SK-N-SH (cell line): ENCODE results near the gene HPDL. TPM values are rescaled to one million over a fixed set of nuclear protein-coding genes. Genes with fewer than 3 reads are reported as not detected.

Experiments
- CTCF ChIA-PET: fragments of 300-600, 350-600 bp; formaldehyde crosslinking; extraction: SDS; loops from one replicate; lab custom pipeline; 2021; lab: Yijun Ruan, JAX
- POLR2A ChIA-PET: fragments of 350-600 bp; sonication (Branson Sonifier 250); formaldehyde crosslinking; extraction: SDS; loops from one replicate; lab custom pipeline; 2020; ENCODE audit warnings: antibody characterized with exemption, inconsistent platforms; lab: Yijun Ruan, JAX
- DNase-seq: peaks from one replicate; pipeline ENCODE4 v3.0.0; 2012
- H2AFZ ChIP-seq: fragments of 200-600 bp; sonication (generic); 2 replicates; pipeline ENCODE4 v1.8.1; 2016; ENCODE audit warnings: antibody characterized with exemption, mild to moderate bottlenecking, low read depth
- H3F3A ChIP-seq: fragments of 200-600 bp; sonication (generic); replicated peaks from 2 replicates; pipeline ENCODE3; 2016; ENCODE audit warnings: antibody characterized with exemption, mild to moderate bottlenecking; ENCODE audit not compliant: insufficient read depth
- H3K27ac ChIP-seq, 2 experiments: fragments of 200-500 bp in 1 of 2; fragments of 200-600 bp in 1 of 2; sonication (Bioruptor generic) in 1 of 2; sonication (generic), shearing (Covaris generic) in 1 of 2; 2 replicates each; pipeline versions ENCODE4 v1.5.1 to v1.6.1; 2014 to 2016; ENCODE audit warnings: low read depth in 2 of 2, inconsistent platforms in 1 of 2, low read length in 1 of 2, mild to moderate bottlenecking in 1 of 2, mixed read lengths in 1 of 2
- H3K27me3 ChIP-seq: fragments of 200-600 bp; sonication (generic), shearing (Covaris generic); 2 replicates; pipeline ENCODE4 v1.6.1; 2016; ENCODE audit warnings: mixed run types; ENCODE audit not compliant: insufficient read depth
- H3K36me3 ChIP-seq, 2 experiments: fragments of 200-500 bp in 1 of 2; fragments of 200-600 bp in 1 of 2; sonication (Bioruptor generic) in 1 of 2; sonication (generic) in 1 of 2; replicated peaks in 1 of 2; 2 replicates each; pipeline versions ENCODE3 to v1.5.1; 2014 to 2016; ENCODE audit warnings: low read length in 1 of 2, mild to moderate bottlenecking in 1 of 2; ENCODE audit not compliant: insufficient read depth in 2 of 2, control insufficient read depth in 1 of 2
- H3K4me1 ChIP-seq, 2 experiments: fragments of 200-500 bp in 1 of 2; fragments of 200-600 bp in 1 of 2; sonication (Bioruptor generic) in 1 of 2; sonication (generic), shearing (Covaris generic) in 1 of 2; 2 replicates each; pipeline versions ENCODE4 v1.5.1 to v1.6.1; 2014 to 2016; ENCODE audit warnings: low read depth in 1 of 2, low read length in 1 of 2, mixed run types in 1 of 2; ENCODE audit not compliant: insufficient read depth in 2 of 2, control insufficient read depth in 1 of 2
- H3K4me2 ChIP-seq: fragments of 200-600 bp; sonication (generic), shearing (Covaris generic); 2 replicates; pipeline ENCODE4 v1.6.1; 2017; ENCODE audit warnings: mixed run types
- H3K4me3 ChIP-seq, 2 experiments: fragments of 200-500 bp in 1 of 2; fragments of 200-600 bp in 1 of 2; sonication (Bioruptor generic) in 1 of 2; sonication (generic), shearing (Covaris generic) in 1 of 2; 2 replicates each; pipeline versions ENCODE4 v1.5.1 to v1.8.1; 2014 to 2016; ENCODE audit warnings: low read depth in 2 of 2, inconsistent platforms in 1 of 2, low read length in 1 of 2, mild to moderate bottlenecking in 1 of 2, mixed read lengths in 1 of 2, moderate library complexity in 1 of 2
- H3K79me2 ChIP-seq: fragments of 200-600 bp; sonication (generic); 2 replicates; pipeline ENCODE4 v1.8.1; 2017; ENCODE audit warnings: mild to moderate bottlenecking; ENCODE audit not compliant: insufficient read depth
- H3K9ac ChIP-seq: fragments of 200-600 bp; sonication (generic); 2 replicates; pipeline ENCODE4 v1.6.1; 2017; ENCODE audit warnings: mixed run types
- H3K9me2 ChIP-seq: fragments of 200-600 bp; sonication (generic); 2 replicates; pipeline ENCODE4 v1.6.1; 2017; ENCODE audit warnings: mixed run types
- H3K9me3 ChIP-seq: fragments of 200-600 bp; sonication (generic); 2 replicates; pipeline ENCODE4 v1.6.1; 2017; ENCODE audit warnings: mixed run types, mild to moderate bottlenecking, moderate library complexity
- H4K20me1 ChIP-seq: fragments of 200-600 bp; sonication (generic); 2 replicates; pipeline ENCODE4 v1.6.1; 2017; ENCODE audit warnings: mild to moderate bottlenecking, mixed run types; ENCODE audit not compliant: insufficient read depth
- FOXM1 ChIP-seq: IDR thresholded peaks from 2 replicates; pipeline ENCODE4 v1.4.0; 2012; ENCODE audit warnings: low read depth, mild to moderate bottlenecking
- GATA2 ChIP-seq: sonication (generic); formaldehyde crosslinking; IDR thresholded peaks from 2 replicates; pipeline ENCODE4 v1.5.0; 2020; ENCODE audit warnings: mild to moderate bottlenecking, missing genetic modification reagents
- NRF1 ChIP-seq: IDR thresholded peaks from 2 replicates; pipeline ENCODE4 v1.6.1; 2012; ENCODE audit warnings: low read depth, mild to moderate bottlenecking, low read length
- PBX3 ChIP-seq: IDR thresholded peaks from 2 replicates; pipeline ENCODE4; 2012
- POLR2AphosphoS5 ChIP-seq: IDR thresholded peaks from 2 replicates; pipeline ENCODE4 v1.6.1; 2012; ENCODE audit warnings: low read depth, low read length
- RAD21 ChIP-seq: IDR thresholded peaks from 2 replicates; pipeline ENCODE4 v1.6.1; 2012; ENCODE audit warnings: mild to moderate bottlenecking, low read length
- RFX5 ChIP-seq: IDR thresholded peaks from 2 replicates; pipeline ENCODE4 v1.6.1; 2012; ENCODE audit warnings: mild to moderate bottlenecking, improper control_type of control experiment, low read length
- RXRA ChIP-seq: IDR thresholded peaks from 2 replicates; pipeline ENCODE4 v1.4.0; 2012; ENCODE audit warnings: low read depth, mild to moderate bottlenecking, borderline replicate concordance
- SIN3A ChIP-seq: IDR thresholded peaks from 2 replicates; pipeline ENCODE4 v1.6.1; 2012; ENCODE audit warnings: low read depth, mild to moderate bottlenecking, low read length, moderate library complexity, borderline replicate concordance
- TAF1 ChIP-seq: IDR thresholded peaks from 2 replicates; pipeline ENCODE4 v1.6.1; 2012; ENCODE audit warnings: low read depth, mild to moderate bottlenecking, low read length, moderate library complexity, borderline replicate concordance
- YY1 ChIP-seq: IDR thresholded peaks from 2 replicates; pipeline ENCODE4 v1.4.0; 2012; ENCODE audit warnings: low read depth, mild to moderate bottlenecking
- WGBS: methylation state at CpG from one replicate; pipeline ENCODE4 v1.1.6; 2017; ENCODE audit warnings: low lambda C conversion rate; 5-methylcytosine and 5-hydroxymethylcytosine counted together
- polyA plus RNA-seq, 3 experiments: library from polyadenylated mRNA; depleted of rRNA; stranded (reverse); fragments of >200 nt; gene quantifications; 2 replicates each; pipeline ENCODE4 v1.2.3, GENCODE V29; 2012
- TF ChIP-seq, protein P1 (sequence below): IDR thresholded peaks from 2 replicates; pipeline ENCODE4 v1.4.0; 2012; ENCODE audit warnings: low read depth, borderline replicate concordance
- TF ChIP-seq, protein P2 (sequence below): IDR thresholded peaks from 2 replicates; pipeline ENCODE4 v1.4.0; 2012; ENCODE audit warnings: low read depth, borderline replicate concordance

The HPDL gene
- polyA plus RNA-seq, 1 of the 3 experiments (the other 2 are of a cell fraction): 0.25 TPM

DNA sequence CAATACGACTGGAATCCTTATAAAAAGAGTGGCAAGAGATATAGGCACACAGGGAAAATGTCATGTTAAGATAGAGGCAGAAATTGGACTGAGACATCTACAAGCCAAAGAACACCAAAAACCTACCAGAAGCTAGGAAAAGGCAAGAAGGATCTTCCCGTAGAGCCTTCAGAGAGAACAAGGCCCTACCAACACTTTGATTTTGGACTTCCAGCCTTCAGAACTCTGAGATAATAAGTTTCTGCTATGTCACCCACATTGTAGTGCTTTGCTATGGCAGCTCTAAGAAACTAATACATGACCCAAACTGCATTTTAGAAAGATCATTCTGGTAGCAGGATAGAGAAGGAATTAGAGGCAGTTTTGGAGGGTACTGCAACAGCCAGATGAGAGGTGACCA is 37.6 kb downstream of the HPDL start:
- H3K4me1 ChIP-seq: no peaks in the 10 kb centered on the region
- no peaks in the 10 kb centered on the region for H3K9me2 ChIP-seq
- no peaks in the 10 kb centered on the region for H3K79me2 ChIP-seq
- H3K4me3 ChIP-seq: no peak overlapping the region
- H3K27me3 ChIP-seq: no peaks in the 10 kb centered on the region
- TF ChIP-seq NRF1 (no peak), GATA2 (no peak), YY1 (no peak), SIN3A (no peak), RAD21 (no peak), FOXM1 (no peak), RXRA (no peak), PBX3 (no peak), POLR2AphosphoS5 (no peak)
- TF ChIP-seq, protein P1, sequence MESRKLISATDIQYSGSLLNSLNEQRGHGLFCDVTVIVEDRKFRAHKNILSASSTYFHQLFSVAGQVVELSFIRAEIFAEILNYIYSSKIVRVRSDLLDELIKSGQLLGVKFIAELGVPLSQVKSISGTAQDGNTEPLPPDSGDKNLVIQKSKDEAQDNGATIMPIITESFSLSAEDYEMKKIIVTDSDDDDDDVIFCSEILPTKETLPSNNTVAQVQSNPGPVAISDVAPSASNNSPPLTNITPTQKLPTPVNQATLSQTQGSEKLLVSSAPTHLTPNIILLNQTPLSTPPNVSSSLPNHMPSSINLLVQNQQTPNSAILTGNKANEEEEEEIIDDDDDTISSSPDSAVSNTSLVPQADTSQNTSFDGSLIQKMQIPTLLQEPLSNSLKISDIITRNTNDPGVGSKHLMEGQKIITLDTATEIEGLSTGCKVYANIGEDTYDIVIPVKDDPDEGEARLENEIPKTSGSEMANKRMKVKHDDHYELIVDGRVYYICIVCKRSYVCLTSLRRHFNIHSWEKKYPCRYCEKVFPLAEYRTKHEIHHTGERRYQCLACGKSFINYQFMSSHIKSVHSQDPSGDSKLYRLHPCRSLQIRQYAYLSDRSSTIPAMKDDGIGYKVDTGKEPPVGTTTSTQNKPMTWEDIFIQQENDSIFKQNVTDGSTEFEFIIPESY: no peak
- TF ChIP-seq, protein P2, sequence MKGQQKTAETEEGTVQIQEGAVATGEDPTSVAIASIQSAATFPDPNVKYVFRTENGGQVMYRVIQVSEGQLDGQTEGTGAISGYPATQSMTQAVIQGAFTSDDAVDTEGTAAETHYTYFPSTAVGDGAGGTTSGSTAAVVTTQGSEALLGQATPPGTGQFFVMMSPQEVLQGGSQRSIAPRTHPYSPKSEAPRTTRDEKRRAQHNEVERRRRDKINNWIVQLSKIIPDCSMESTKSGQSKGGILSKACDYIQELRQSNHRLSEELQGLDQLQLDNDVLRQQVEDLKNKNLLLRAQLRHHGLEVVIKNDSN: no peak
- H3K4me2 ChIP-seq: no peak overlapping the region
- no peak overlapping the region for H3K27ac ChIP-seq
- H4K20me1 ChIP-seq: no peaks in the 10 kb centered on the region
- H3F3A ChIP-seq: no peaks in the 10 kb centered on the region
- no peaks in the 10 kb centered on the region for H3K9me3 ChIP-seq
- no peak overlapping the region for H2AFZ ChIP-seq
- no peak overlapping the region for H3K9ac ChIP-seq
- ChIA-PET CTCF (interaction anchor here (1.0 to 9.2 kb wide), 2 partner anchors 129 to 148 kb away, joined by 5 to 158 read pairs; partner anchors contain the start of gene TESK2), POLR2A (no interaction called here)
- DNase-seq: no peak
- 77% methylated on average over 2 of the region's 2 CpGs for WGBS
- H3K36me3 ChIP-seq: no peaks in the 10 kb centered on the region

DNA sequence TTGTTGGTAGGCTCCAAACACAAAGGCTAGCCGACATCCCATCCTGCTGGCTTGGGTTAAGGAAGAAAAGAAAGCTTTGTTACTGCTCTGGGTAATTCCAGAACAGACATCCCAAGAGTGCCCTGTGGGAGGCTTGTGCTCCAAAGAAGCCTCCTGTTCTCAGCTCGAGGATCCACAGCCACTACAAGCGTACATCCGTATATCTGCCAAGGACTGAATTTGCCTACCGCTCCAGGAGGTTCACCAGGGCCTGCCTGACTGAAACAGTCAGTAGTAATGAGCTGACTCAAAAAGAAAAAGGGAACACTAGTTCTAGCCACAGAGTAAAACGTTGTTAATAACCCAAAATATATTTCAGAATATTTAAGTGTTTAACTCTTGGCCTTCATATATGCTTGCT is 38.4 kb downstream of the HPDL start:
- POLR2A ChIA-PET: no interaction called here
- TF ChIP-seq RXRA: no peak
- TF ChIP-seq RFX5: no peak
- no peak for TF ChIP-seq PBX3
- no peak for TF ChIP-seq TAF1
- TF ChIP-seq, protein P1: no peak
- H3K27me3 ChIP-seq: no peaks in the 10 kb centered on the region
- no peaks in the 10 kb centered on the region for H3K79me2 ChIP-seq
- H3K4me1 ChIP-seq: no peaks in the 10 kb centered on the region
- H3K27ac ChIP-seq: no peak overlapping the region
- no peak for DNase-seq
- 75% methylated on average over 6 of the region's 6 CpGs for WGBS
- H3K4me3 ChIP-seq: no peak overlapping the region
- CTCF ChIA-PET: interaction anchor here (1.0 to 9.2 kb wide), 2 partner anchors 128 to 148 kb away, joined by 5 to 158 read pairs; partner anchors contain the start of gene TESK2
- no peak overlapping the region for H3K4me2 ChIP-seq
- no peaks in the 10 kb centered on the region for H3K9me3 ChIP-seq
- H3K9me2 ChIP-seq: no peaks in the 10 kb centered on the region
- no peaks in the 10 kb centered on the region for H4K20me1 ChIP-seq
- no peak overlapping the region for H2AFZ ChIP-seq
- no peaks in the 10 kb centered on the region for H3K36me3 ChIP-seq
- H3K9ac ChIP-seq: no peak overlapping the region
- H3F3A ChIP-seq: no peaks in the 10 kb centered on the region
